GM12878 (cell line): ENCODE measurements around the gene CAPN10. TPM values are rescaled to one million over a fixed set of nuclear protein-coding genes. Genes with fewer than 3 reads are reported as not detected.

Experiments used
- ATAC-seq: fragments of 200-7000 bp; cut with Tn5 transposase; 3 replicates; pipeline ENCODE4 v1.9.1; 2020; ENCODE audit warnings: mild to moderate bottlenecking, moderate library complexity
- BruUV-seq: library from RNA; stranded (reverse); fragments of 400-500 nt; replicated peaks from 2 replicates; lab custom pipeline; 2021; lab: Mats Ljungman, UMichigan
- CTCF ChIA-PET: fragments of 300-600 bp; sonication (Branson Sonifier 250); formaldehyde crosslinking; extraction: SDS; loops from one replicate; lab custom pipeline; 2021; ENCODE audit warnings: inconsistent platforms; lab: Yijun Ruan, JAX
- POLR2A ChIA-PET: fragments of 350-600 bp; formaldehyde crosslinking; extraction: SDS; loops from one replicate; lab custom pipeline; 2021; ENCODE audit warnings: inconsistent platforms; lab: Charles Lee
- RAD21 ChIA-PET: fragments of 300-600 bp; sonication (Branson Sonifier 250); formaldehyde crosslinking; loops from one replicate; lab custom pipeline; 2023; ENCODE audit warnings: antibody characterized with exemption; ENCODE audit not compliant: unreplicated experiment; lab: Charles Lee
- SMC1A ChIA-PET: fragments of 300-600 bp; sonication (Branson Sonifier 250); formaldehyde crosslinking; loops from one replicate; lab custom pipeline; 2023; ENCODE audit not compliant: unreplicated experiment, uncharacterized antibody; lab: Charles Lee
- DNase-seq: peaks from one replicate; pipeline ENCODE4 v3.0.0-alpha.2; 2011; ENCODE audit warnings: low read depth, low spot score
- FAIRE-seq: peaks from 3 replicates; lab custom pipeline; 2011; peaks lifted over from hg19 to GRCh38; lab: Jason Lieb, UNC
- H2AFZ ChIP-seq: 2 replicates; pipeline ENCODE4 v1.6.0; 2011; ENCODE audit warnings: low read depth, low read length, control low read depth; ENCODE audit not compliant: control insufficient read depth
- H3K27ac ChIP-seq: 2 replicates; pipeline ENCODE4 v1.5.1; 2011; ENCODE audit warnings: control low read depth; ENCODE audit not compliant: control insufficient read depth, insufficient read depth
- H3K27me3 ChIP-seq, 2 experiments: replicated peaks in 1 of 2; 2 replicates each; pipeline versions ENCODE4 v1.6.0 to v1.6.1; 2011; ENCODE audit warnings: low read length in 1 of 2; ENCODE audit not compliant: control insufficient read depth in 2 of 2, insufficient read depth in 2 of 2
- H3K36me3 ChIP-seq, 2 experiments: 2 replicates each; pipeline ENCODE4 v1.5.1; 2011; ENCODE audit warnings: low read length in 1 of 2; ENCODE audit not compliant: control insufficient read depth in 2 of 2, insufficient read depth in 2 of 2
- H3K4me1 ChIP-seq: 2 replicates; pipeline ENCODE4 v1.6.1; 2011; ENCODE audit warnings: mild to moderate bottlenecking, low read length, moderate library complexity, mixed read lengths; ENCODE audit not compliant: control insufficient read depth, insufficient read depth
- H3K4me2 ChIP-seq: 2 replicates; pipeline ENCODE4 v1.6.0; 2011; ENCODE audit warnings: control low read depth; ENCODE audit not compliant: control insufficient read depth, insufficient read depth
- H3K4me3 ChIP-seq: fragments of 200-600 bp; sonication (generic); 2 replicates; pipeline ENCODE4 v1.5.1; 2016
- H3K79me2 ChIP-seq: 2 replicates; pipeline ENCODE4 v1.6.0; 2011; ENCODE audit warnings: low read length; ENCODE audit not compliant: control insufficient read depth, insufficient read depth
- H3K9ac ChIP-seq: 2 replicates; pipeline ENCODE4 v1.8.0; 2011; ENCODE audit warnings: low read length, control low read depth, mixed read lengths; ENCODE audit not compliant: control insufficient read depth, insufficient read depth
- H3K9me3 ChIP-seq: replicated peaks from 3 replicates; pipeline ENCODE4 v1.5.1; 2011; ENCODE audit warnings: mild to moderate bottlenecking, low read length; ENCODE audit not compliant: control insufficient read depth, insufficient read depth
- H4K20me1 ChIP-seq: 2 replicates; pipeline ENCODE4 v1.6.0; 2011; ENCODE audit not compliant: control insufficient read depth, insufficient read depth
- EP300 ChIP-seq, 2 experiments: fragments of 150-350 bp in 1 of 2; IDR thresholded peaks; 2 replicates each; pipeline ENCODE4 v1.6.1; 2011 to 2012; ENCODE audit warnings: low read depth in 2 of 2, low read length in 2 of 2, borderline replicate concordance in 1 of 2, improper control_type of control experiment in 1 of 2, inconsistent platforms in 1 of 2; ENCODE audit not compliant: control insufficient read depth in 1 of 2
- ETV6 ChIP-seq, 2 experiments: fragments of 450-650 bp in 1 of 2; IDR thresholded peaks in 1 of 2; conservative IDR thresholded peaks in 1 of 2; 2 replicates each; pipeline ENCODE4 v1.6.1; 2014; ENCODE audit warnings: antibody characterized with exemption in 1 of 2, borderline replicate concordance in 1 of 2, low read depth in 1 of 2, mild to moderate bottlenecking in 1 of 2, moderate library complexity in 1 of 2
- FOXK2 ChIP-seq: fragments of 450-650 bp; IDR thresholded peaks from 2 replicates; pipeline ENCODE4 v1.6.1; 2017; ENCODE audit warnings: mild to moderate bottlenecking, moderate library complexity
- GABPA ChIP-seq: IDR thresholded peaks from 2 replicates; pipeline ENCODE4 v1.6.1; 2014; ENCODE audit warnings: antibody characterized with exemption, low read depth, mild to moderate bottlenecking, inconsistent platforms
- HCFC1 ChIP-seq: fragments of 150-350 bp; IDR thresholded peaks from 2 replicates; pipeline ENCODE4 v1.6.1; 2014; ENCODE audit warnings: low read length
- HDAC2 ChIP-seq: fragments of 200-600 bp; sonication (generic); IDR thresholded peaks from 2 replicates; pipeline ENCODE4 v1.6.1; 2017
- JUNB ChIP-seq: IDR thresholded peaks from 2 replicates; pipeline ENCODE4 v1.6.1; 2016; ENCODE audit warnings: antibody characterized with exemption, mild to moderate bottlenecking
- MXI1 ChIP-seq: fragments of 150-350 bp; IDR thresholded peaks from 2 replicates; pipeline ENCODE4 v1.6.1; 2011; ENCODE audit warnings: low read depth, mild to moderate bottlenecking, inconsistent platforms, low read length, improper control_type of control experiment
- MYC ChIP-seq: IDR thresholded peaks from 2 replicates; pipeline ENCODE4 v1.6.1; 2011; ENCODE audit warnings: mild to moderate bottlenecking, low read length, moderate library complexity, inconsistent platforms; ENCODE audit not compliant: insufficient read depth, insufficient replicate concordance, insufficient read length, severe bottlenecking
- NBN ChIP-seq: fragments of 450-650 bp; IDR thresholded peaks from 2 replicates; pipeline ENCODE4 v1.6.1; 2016
- NKRF ChIP-seq: fragments of 450-650 bp; conservative IDR thresholded peaks from 2 replicates; pipeline ENCODE4 v1.6.1; 2017; ENCODE audit warnings: mild to moderate bottlenecking, moderate library complexity
- NR2C2 ChIP-seq: IDR thresholded peaks from 2 replicates; pipeline ENCODE4 v1.6.1; 2011; ENCODE audit warnings: borderline replicate concordance, low read depth; ENCODE audit not compliant: control insufficient read depth, insufficient read length
- NRF1 ChIP-seq: conservative IDR thresholded peaks from 2 replicates; pipeline ENCODE4 v1.6.1; 2011; ENCODE audit warnings: mild to moderate bottlenecking, low read depth, low read length, improper control_type of control experiment
- PAX8 ChIP-seq: fragments of 450-650 bp; IDR thresholded peaks from 2 replicates; pipeline ENCODE4 v1.6.1; 2017; ENCODE audit warnings: mild to moderate bottlenecking, moderate library complexity
- WGBS: methylation state at CpG from one replicate; pipeline ENCODE4 v1.1.6; 2016; ENCODE audit warnings: low lambda C conversion rate; ENCODE audit not compliant: insufficient replicate concordance, insufficient coverage; ENCODE audit errors: missing lambda C conversion rate; 5-methylcytosine and 5-hydroxymethylcytosine counted together
- in situ Hi-C: fragments of 300-500 bp; cut with MboI; formaldehyde crosslinking; loops from 9 replicates; pipeline ENCODE4 v1.14.3; 2018; ENCODE audit warnings: mixed read lengths
- intact Hi-C: fragments of 100-400 bp; cut with micrococcal nuclease; formaldehyde crosslinking; loops from one replicate; pipeline ENCODE4 v1.14.2; 2022; ENCODE audit not compliant: unreplicated experiment
- polyA plus RNA-seq, 11 experiments: library from polyadenylated mRNA; depleted of rRNA in 4 of 11; unstranded in 6 of 11; stranded (reverse) in 5 of 11; fragments of >200 nt; fragmentation: Nextera tagmentation in 4 of 11; fragmentation: Illumina TruSeq in 1 of 11; extraction: Ambion mirVana in 4 of 11; extraction: Trizol in 1 of 11; gene quantifications; 1 replicate in 1 of 11; 2 replicates in 10 of 11; pipeline versions ENCODE4 v1.2.1 to v1.2.3, GENCODE V29; 2011 to 2016; ENCODE audit warnings: inconsistent platforms in 2 of 11, missing spikeins in 2 of 11, low read depth in 1 of 11
- total RNA-seq, 4 experiments: library from RNA; depleted of rRNA in 3 of 4; stranded (reverse); fragments of >200 nt in 3 of 4; fragmentation: Illumina TruSeq in 1 of 4; extraction: Trizol in 1 of 4; gene quantifications; 2 replicates each; pipeline versions ENCODE4 v1.2.1 to v1.2.3, GENCODE V29; 2013 to 2021
- TF ChIP-seq, protein P1 (sequence below): fragments of 150-350 bp; IDR thresholded peaks from 2 replicates; pipeline ENCODE4 v1.6.1; 2014; ENCODE audit warnings: mild to moderate bottlenecking, low read depth, low read length

CAPN10 gene
- total and polyA plus RNA-seq, 10 of the 15 experiments (the other 5 are each of a cell fraction or from before 2014, with no cell fraction given): 0.37 to 40.6 (median 17.5) TPM

GRCh38 chr2:240614391-240614790 is 27.9 kb downstream of the CAPN10 start:
- Histone ChIP-seq H3K9me3 (peaks cover 12% of the 10 kb centered on the region), H3K9ac (no peak overlapping the region), H3K4me3 (no peak overlapping the region), H2AFZ (no peak overlapping the region), H3K27me3 (no peaks in the 10 kb centered on the region), H3K27ac (no peak overlapping the region), H3K4me2 (no peak overlapping the region), H3K79me2 (no peaks in the 10 kb centered on the region), H4K20me1 (no peaks in the 10 kb centered on the region), H3K4me1 (peaks cover 5% of the 10 kb centered on the region; the same call in 1 of the 2 replicates), H3K36me3 (no peaks in the 10 kb centered on the region)
- TF ChIP-seq JUNB: no peak
- ChIA-PET CTCF (no interaction called here), POLR2A (no interaction called here), RAD21 (no interaction called here), SMC1A (no interaction called here)
- BruUV-seq: no TSS peak
- DNase-seq (no peak), FAIRE-seq (no peak), ATAC-seq (no peak)
- in situ Hi-C loops (no loop called here), intact Hi-C loops (no loop called here)
- 94% methylated on average over 9 of the region's 9 CpGs for WGBS

DNA sequence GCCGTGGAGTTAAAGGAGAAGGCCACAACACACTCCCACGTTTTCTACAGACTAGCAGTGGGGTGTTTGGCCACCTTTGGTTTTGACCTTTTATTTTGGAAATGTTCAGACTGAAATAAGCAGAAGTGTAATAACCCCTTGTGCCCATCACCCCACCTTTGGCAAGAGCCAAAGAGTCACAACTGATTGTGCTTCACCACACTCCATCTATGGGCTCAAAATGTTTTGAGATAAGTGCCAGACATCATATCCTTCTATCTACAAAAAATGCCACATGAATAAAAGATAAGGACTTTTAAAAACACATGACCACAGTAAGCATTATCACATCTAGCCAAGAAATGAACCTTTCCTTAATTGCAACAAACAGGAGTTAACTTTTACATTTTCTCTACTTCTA is 28.9 kb downstream of the CAPN10 start:
- intact Hi-C loops: no loop called here
- no peak for DNase-seq
- Histone ChIP-seq H4K20me1 (no peaks in the 10 kb centered on the region), H3K27me3 (no peaks in the 10 kb centered on the region), H3K9ac (no peak overlapping the region), H3K4me2 (no peak overlapping the region), H3K4me3 (no peak overlapping the region), H3K9me3 (peaks cover 12% of the 10 kb centered on the region), H3K27ac (no peak overlapping the region), H3K36me3 (no peaks in the 10 kb centered on the region), H3K79me2 (no peaks in the 10 kb centered on the region), H2AFZ (no peak overlapping the region), H3K4me1 (peaks cover 14% of the 10 kb centered on the region)
- ChIA-PET SMC1A (interaction anchor here (1.1 kb wide), 1 partner anchor 34 kb away, joined by 3 read pairs; no protein-coding TSS in a partner anchor), CTCF (no interaction called here), RAD21 (no interaction called here), POLR2A (no interaction called here)
- FAIRE-seq: no peak
- in situ Hi-C loops: no loop called here
- BruUV-seq: no TSS peak
- no peak for ATAC-seq
- WGBS: 66% methylated on average over 2 of the region's 2 CpGs
- TF ChIP-seq EP300 (IDR thresholded peaks at IDR 0.05; ENCODE audit: borderline replicate concordance in 1 of 2, control insufficient read depth in 1 of 2, low read depth in 2 of 2, low read length in 2 of 2) (no peak), MYC (no peak), HCFC1 (no peak), NRF1 (no peak), NBN (no peak), ETV6 (conservative IDR thresholded peaks at IDR 0.05 in 1 of 2, IDR thresholded peaks at IDR 0.05 in 1 of 2; ENCODE audit: borderline replicate concordance in 1 of 2, low read depth in 1 of 2) (no peak), NR2C2 (no peak), HDAC2 (no peak), FOXK2 (no peak), NKRF (no peak), GABPA (no peak), MXI1 (no peak), PAX8 (no peak)
- TF ChIP-seq, protein P1, sequence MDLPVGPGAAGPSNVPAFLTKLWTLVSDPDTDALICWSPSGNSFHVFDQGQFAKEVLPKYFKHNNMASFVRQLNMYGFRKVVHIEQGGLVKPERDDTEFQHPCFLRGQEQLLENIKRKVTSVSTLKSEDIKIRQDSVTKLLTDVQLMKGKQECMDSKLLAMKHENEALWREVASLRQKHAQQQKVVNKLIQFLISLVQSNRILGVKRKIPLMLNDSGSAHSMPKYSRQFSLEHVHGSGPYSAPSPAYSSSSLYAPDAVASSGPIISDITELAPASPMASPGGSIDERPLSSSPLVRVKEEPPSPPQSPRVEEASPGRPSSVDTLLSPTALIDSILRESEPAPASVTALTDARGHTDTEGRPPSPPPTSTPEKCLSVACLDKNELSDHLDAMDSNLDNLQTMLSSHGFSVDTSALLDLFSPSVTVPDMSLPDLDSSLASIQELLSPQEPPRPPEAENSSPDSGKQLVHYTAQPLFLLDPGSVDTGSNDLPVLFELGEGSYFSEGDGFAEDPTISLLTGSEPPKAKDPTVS: no peak
